Body of pancreas (tissue), 4 donors: ENCODE data around the gene PHYHIPL. TPM values are rescaled to one million over a fixed set of nuclear protein-coding genes. Genes with fewer than 3 reads are reported as not detected.
A peak's percentile ranks its signal among the peaks of the same experiment; 100 is the strongest.

Source experiments
- ATAC-seq: fragments of 150-250 bp; one replicate; pipeline ENCODE4 v1.9.1; 2016
- DNase-seq, 4 donors: peaks; one replicate each; pipeline ENCODE4 v3.0.0-alpha.2; 2019
- H3K27ac ChIP-seq, 4 donors: fragments of 200-600 bp; sonication (generic); 1 replicate in 3 of 4; 2 replicates in 1 of 4; pipeline versions ENCODE4 v1.5.1 to v1.6.1; 2016 to 2019; ENCODE audit warnings: mild to moderate bottlenecking in 1 of 4, mixed read lengths in 1 of 4, moderate library complexity in 1 of 4
- H3K27me3 ChIP-seq, 2 donors: fragments of 200-600 bp; sonication (generic); one replicate each; pipeline ENCODE4 v1.6.0; 2016; ENCODE audit warnings: mild to moderate bottlenecking in 1 of 2
- H3K36me3 ChIP-seq, 2 donors: fragments of 200-600 bp; sonication (generic); replicated peaks in 1 of 2; 2 replicates each; pipeline ENCODE4 v1.5.1; 2016; ENCODE audit warnings: low read depth in 2 of 2; ENCODE audit not compliant: insufficient read depth in 1 of 2
- H3K4me1 ChIP-seq: fragments of 200-600 bp; sonication (generic); one replicate; pipeline ENCODE4 v1.6.0; 2016
- H3K4me3 ChIP-seq, 2 donors: fragments of 200-600 bp; sonication (generic); 1 replicate in 1 of 2; 2 replicates in 1 of 2; pipeline ENCODE4 v1.5.1; 2016 to 2019
- H3K9me3 ChIP-seq, 3 donors: fragments of 200-600 bp; sonication (generic); 1 replicate in 2 of 3; 2 replicates in 1 of 3; pipeline ENCODE4 v1.5.1; 2016
- CTCF ChIP-seq, 7 experiments: fragments of 450-650 bp in 4 of 7; fragments of 200-600 bp in 3 of 7; sonication (generic) in 3 of 7; IDR thresholded peaks; one replicate each; pipeline ENCODE4 v1.5.1; 2016 to 2019; ENCODE audit warnings: antibody characterized with exemption in 7 of 7
- POLR2A ChIP-seq, 3 donors: fragments of 450-650 bp; IDR thresholded peaks; one replicate each; pipeline ENCODE4 v1.6.1; 2016; ENCODE audit warnings: antibody characterized with exemption in 3 of 3, mild to moderate bottlenecking in 2 of 3
- WGBS, 2 donors: methylation state at CpG; one replicate each; pipeline ENCODE4 v1.1.5; 2017; 5-methylcytosine and 5-hydroxymethylcytosine counted together
- intact Hi-C: fragments of 100-400 bp; cut with DNase I; formaldehyde crosslinking; loops from one replicate; pipeline ENCODE4 v1.15.1; 2023
- total RNA-seq, 2 donors: library from RNA; depleted of rRNA; stranded (reverse); fragments of >200 nt; gene quantifications; one replicate each; pipeline ENCODE4 v1.1.0, GENCODE V29; 2016

Gene PHYHIPL
- total RNA-seq, result 1 to 10 TPM in 1 of 2 donors, under 1 TPM in 1; 0.33 to 4.9 TPM

GRCh38 chr10:59176241-59177030 lies at the start of gene PHYHIPL:
Gene PHYHIPL (plus strand): TSS chr10:59176643. CDS start chr10:59176854, 211 bp downstream.
- peak; percentile 54 to 82 (median 73) for TF ChIP-seq POLR2A (IDR thresholded peaks at IDR 0.05)
- TF ChIP-seq CTCF (IDR thresholded peaks at IDR 0.05), result no peak
- peak; percentile 84 for ATAC-seq
- peaks cover 9% of the 10 kb centered on the region for H3K4me1 ChIP-seq
- H3K27me3 ChIP-seq, result no peaks in the 10 kb centered on the region
- H3K27ac ChIP-seq, result peak within 1 kb of the TSS; percentile 73 to 94 (median 84)
- 0 to 1% methylated on average over 2 to 83 of the region's 90 CpGs for WGBS, 2 donors
- intact Hi-C loops, result no loop called here
- H3K4me3 ChIP-seq, result peak within 1 kb of the TSS; percentile 50 to 62
- no peaks in the 10 kb centered on the region for H3K36me3 ChIP-seq
- H3K9me3 ChIP-seq, result no peaks in the 10 kb centered on the region
- peak; percentile 64 to 79 (median 72) for DNase-seq

- H3K4me1 ChIP-seq, result peaks cover 11% of the 10 kb centered on the region
- TF ChIP-seq POLR2A (IDR thresholded peaks at IDR 0.05) (no peak), CTCF (IDR thresholded peaks at IDR 0.05) (no peak)
- no peaks in the 10 kb centered on the region for H3K27me3 ChIP-seq
- no peak overlapping the region for H3K27ac ChIP-seq
- H3K4me3 ChIP-seq, result no peak overlapping the region
- no peak for ATAC-seq
- WGBS, 2 donors, result 45 to 64% methylated on average over 3 of the region's 3 CpGs
- DNase-seq, result no peak
- no peaks in the 10 kb centered on the region for H3K9me3 ChIP-seq
- H3K36me3 ChIP-seq, result no peaks in the 10 kb centered on the region
- intact Hi-C loops, result no loop called here
These were observed 49.5 kb upstream of the PHYHIPL start for GRCh38 chr10:59126991-59127390.

GRCh38 chr10:59127991-59128390 lies 48.5 kb upstream of the PHYHIPL start:
- ATAC-seq, result no peak
- no peaks in the 10 kb centered on the region for H3K27me3 ChIP-seq
- WGBS, 2 donors, result 64 to 77% methylated on average over 1 of the region's 1 CpG
- no peak overlapping the region for H3K27ac ChIP-seq
- peak in 2 of 7 experiments; percentile 18 to 53 for TF ChIP-seq CTCF (IDR thresholded peaks at IDR 0.05)
- TF ChIP-seq POLR2A (IDR thresholded peaks at IDR 0.05), result no peak
- intact Hi-C loops, result no loop called here
- no peak overlapping the region for H3K4me3 ChIP-seq
- no peak for DNase-seq
- no peaks in the 10 kb centered on the region for H3K36me3 ChIP-seq
- no peaks in the 10 kb centered on the region for H3K9me3 ChIP-seq
- peaks cover 11% of the 10 kb centered on the region for H3K4me1 ChIP-seq

- Histone ChIP-seq H3K4me3 (no peak overlapping the region), H3K9me3 (no peaks in the 10 kb centered on the region), H3K36me3 (no peaks in the 10 kb centered on the region), H3K27ac (no peak overlapping the region), H3K4me1 (peaks cover 21% of the 10 kb centered on the region), H3K27me3 (no peaks in the 10 kb centered on the region)
- DNase-seq (no peak), ATAC-seq (no peak)
- intact Hi-C loops, result no loop called here
- TF ChIP-seq CTCF (IDR thresholded peaks at IDR 0.05) (no peak), POLR2A (IDR thresholded peaks at IDR 0.05) (no peak)
These were observed 46.6 kb upstream of the PHYHIPL start for GRCh38 chr10:59129867-59130266.

- H3K36me3 ChIP-seq, result no peaks in the 10 kb centered on the region
- no peak for DNase-seq
These were observed 44.8 kb upstream of the PHYHIPL start for GRCh38 chr10:59131666-59132065.

More at GRCh38 chr10:59131666-59132065, 44.8 kb upstream of the PHYHIPL start:
- no peak for ATAC-seq
- Histone ChIP-seq H3K27ac (no peak overlapping the region), H3K4me1 (peaks cover 17% of the 10 kb centered on the region), H3K27me3 (no peaks in the 10 kb centered on the region), H3K9me3 (no peaks in the 10 kb centered on the region), H3K4me3 (no peak overlapping the region)
- intact Hi-C loops, result no loop called here
- TF ChIP-seq CTCF (IDR thresholded peaks at IDR 0.05), result no peak
- TF ChIP-seq POLR2A (IDR thresholded peaks at IDR 0.05), result no peak
- 33 to 50% methylated on average over 1 of the region's 1 CpG for WGBS, 2 donors
